ENCODE data around the gene OR6K2. TPM values are rescaled to one million over a fixed set of nuclear protein-coding genes. Genes with fewer than 3 reads are reported as not detected.
"Not testable (repeated sequence)": the region's sequence is repeated elsewhere in the genome, so short reads cannot be mapped to it uniquely, and the experiment has no call there.

The OR6K2 gene
- total and polyA plus RNA-seq, 2 donors = not detected

DNA sequence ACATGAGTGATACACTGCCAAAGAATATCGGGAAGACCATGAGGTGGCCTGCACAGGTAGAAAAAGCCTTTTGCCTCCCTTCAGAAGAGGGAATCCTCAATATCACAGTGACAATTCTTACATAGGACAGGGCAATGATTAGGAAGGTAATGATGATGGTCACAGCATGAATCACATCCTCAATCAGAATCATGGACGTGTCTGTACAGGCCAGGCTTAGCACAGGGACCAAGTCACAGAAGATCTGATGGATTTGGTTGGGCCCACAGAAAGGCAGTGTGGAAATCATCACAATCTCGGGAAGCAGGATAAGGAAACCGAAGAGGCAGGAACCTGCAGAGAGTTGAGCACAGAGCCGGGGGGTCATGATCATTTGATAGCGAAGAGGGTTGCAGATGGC, 16.9 kb upstream of the OR6K2 start:
- no peaks in the 10 kb centered on the region for H3K36me3 ChIP-seq (ENCODE audit: control insufficient read depth in 2 of 2, insufficient read depth in 2 of 2, low read length in 1 of 2)
- H3K4me1 ChIP-seq (ENCODE audit: control insufficient read depth in 2 of 2, insufficient read depth in 2 of 2, low read length in 2 of 2) = no peaks in the 10 kb centered on the region
- 87% methylated on average over 6 of the region's 6 CpGs for WGBS
- no peak overlapping the region for H3K27ac ChIP-seq (ENCODE audit: low read depth in 1 of 2, low read length in 1 of 2)
- no peak overlapping the region for H3K4me3 ChIP-seq (ENCODE audit: low read length in 2 of 2)
- no peaks in the 10 kb centered on the region for H3K9me3 ChIP-seq (ENCODE audit: control insufficient read depth in 2 of 2, insufficient read depth in 1 of 2, low read length in 1 of 2)
- no peak for DNase-seq (ENCODE audit: low read depth in 6 of 9, low spot score in 9 of 9)
- H3K27me3 ChIP-seq (ENCODE audit: control insufficient read depth in 2 of 2, insufficient read depth in 1 of 2, low read length in 1 of 2) = no peaks in the 10 kb centered on the region

DNA sequence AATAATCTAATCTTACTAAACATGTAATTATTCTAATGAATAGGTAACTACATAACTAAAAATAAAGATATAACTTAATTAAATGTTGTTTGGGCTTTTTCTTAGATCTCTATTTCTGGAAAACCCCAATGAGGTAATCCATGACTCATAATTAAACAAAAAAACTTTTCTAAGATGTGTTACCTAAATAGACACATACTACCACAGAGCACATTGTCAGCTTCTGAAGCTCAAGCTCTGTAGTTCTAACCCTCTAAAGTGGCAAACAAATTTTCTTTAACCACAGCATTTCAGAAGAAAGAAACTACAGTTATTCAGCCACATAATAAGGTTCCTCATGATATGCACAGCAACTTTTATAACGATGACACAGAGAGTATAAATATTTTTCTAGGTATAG, 15.9 kb upstream of the OR6K2 start:
- Histone ChIP-seq H3K4me1 (ENCODE audit: control insufficient read depth in 2 of 2, insufficient read depth in 2 of 2, low read length in 2 of 2) (no peaks in the 10 kb centered on the region), H3K36me3 (ENCODE audit: control insufficient read depth in 2 of 2, insufficient read depth in 2 of 2, low read length in 1 of 2) (no peaks in the 10 kb centered on the region), H3K27ac (ENCODE audit: low read depth in 1 of 2, low read length in 1 of 2) (no peak overlapping the region), H3K9me3 (ENCODE audit: control insufficient read depth in 2 of 2, insufficient read depth in 1 of 2, low read length in 1 of 2) (no peaks in the 10 kb centered on the region), H3K27me3 (ENCODE audit: control insufficient read depth in 2 of 2, insufficient read depth in 1 of 2, low read length in 1 of 2) (no peaks in the 10 kb centered on the region), H3K4me3 (ENCODE audit: low read length in 2 of 2) (no peak overlapping the region)
- 67% methylated on average over 1 of the region's 1 CpG for WGBS
- DNase-seq (ENCODE audit: low read depth in 6 of 9, low spot score in 9 of 9) = peak in 2 of 9 donors; percentile 4 to 15

DNA sequence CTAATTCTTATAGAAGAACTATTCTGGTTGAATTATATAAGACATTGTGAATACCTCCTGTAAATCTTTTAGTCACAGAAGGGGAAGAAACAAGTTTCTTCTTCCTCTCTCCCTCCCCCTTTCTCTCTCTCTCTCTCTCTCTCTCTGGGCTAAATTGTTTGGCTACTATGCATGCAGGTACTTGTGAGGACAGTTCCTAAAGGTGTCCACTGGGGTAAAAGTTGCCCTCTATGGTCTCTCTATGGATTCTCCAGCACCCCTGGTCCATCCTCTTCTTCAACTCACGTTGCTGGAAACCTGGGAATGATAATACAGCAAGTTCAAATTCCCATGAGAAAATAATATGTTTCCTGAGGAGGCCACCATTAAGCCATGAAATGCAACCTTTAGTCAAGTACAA, 14.3 kb upstream of the OR6K2 start:
- no peaks in the 10 kb centered on the region for H3K36me3 ChIP-seq (ENCODE audit: control insufficient read depth in 2 of 2, insufficient read depth in 2 of 2, low read length in 1 of 2)
- H3K4me1 ChIP-seq (ENCODE audit: control insufficient read depth in 2 of 2, insufficient read depth in 2 of 2, low read length in 2 of 2) = no peaks in the 10 kb centered on the region
- WGBS = 81% methylated on average over 1 of the region's 1 CpG
- H3K27ac ChIP-seq (ENCODE audit: low read depth in 1 of 2, low read length in 1 of 2) = no peak overlapping the region
- H3K9me3 ChIP-seq (ENCODE audit: control insufficient read depth in 2 of 2, insufficient read depth in 1 of 2, low read length in 1 of 2) = no peaks in the 10 kb centered on the region
- no peak for DNase-seq (ENCODE audit: low read depth in 6 of 9, low spot score in 9 of 9)
- H3K27me3 ChIP-seq (ENCODE audit: control insufficient read depth in 2 of 2, insufficient read depth in 1 of 2, low read length in 1 of 2) = no peaks in the 10 kb centered on the region
- H3K4me3 ChIP-seq (ENCODE audit: low read length in 2 of 2) = no peak overlapping the region

DNA sequence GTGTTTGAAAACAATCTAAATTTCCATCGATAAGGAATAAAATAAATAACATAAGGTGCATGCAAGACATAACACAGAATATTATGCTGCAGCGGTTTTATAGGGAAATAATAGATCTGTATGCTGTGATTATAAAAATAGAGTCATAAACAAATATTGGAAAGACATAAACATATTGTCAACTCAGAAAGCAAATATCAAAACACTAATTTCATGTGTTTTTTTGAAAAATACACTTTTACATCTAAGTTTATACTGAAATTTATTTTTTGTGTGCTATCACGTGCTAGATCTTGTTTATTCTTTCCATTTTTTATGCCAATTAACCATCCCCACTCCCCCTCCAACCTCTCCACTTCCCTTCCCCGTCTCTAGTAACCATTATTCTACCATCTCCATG, 10.6 kb upstream of the OR6K2 start:
- Histone ChIP-seq H3K9me3 (ENCODE audit: control insufficient read depth in 2 of 2, insufficient read depth in 1 of 2, low read length in 1 of 2) (no peaks in the 10 kb centered on the region), H3K27me3 (ENCODE audit: control insufficient read depth in 2 of 2, insufficient read depth in 1 of 2, low read length in 1 of 2) (no peaks in the 10 kb centered on the region), H3K27ac (ENCODE audit: low read depth in 1 of 2, low read length in 1 of 2) (no peak overlapping the region), H3K4me1 (ENCODE audit: control insufficient read depth in 2 of 2, insufficient read depth in 2 of 2, low read length in 2 of 2) (no peaks in the 10 kb centered on the region), H3K36me3 (ENCODE audit: control insufficient read depth in 2 of 2, insufficient read depth in 2 of 2, low read length in 1 of 2) (no peaks in the 10 kb centered on the region), H3K4me3 (ENCODE audit: low read length in 2 of 2) (no peak overlapping the region)
- DNase-seq (ENCODE audit: low read depth in 6 of 9, low spot score in 9 of 9) = no peak
- 95% methylated on average over 4 of the region's 4 CpGs for WGBS

DNA sequence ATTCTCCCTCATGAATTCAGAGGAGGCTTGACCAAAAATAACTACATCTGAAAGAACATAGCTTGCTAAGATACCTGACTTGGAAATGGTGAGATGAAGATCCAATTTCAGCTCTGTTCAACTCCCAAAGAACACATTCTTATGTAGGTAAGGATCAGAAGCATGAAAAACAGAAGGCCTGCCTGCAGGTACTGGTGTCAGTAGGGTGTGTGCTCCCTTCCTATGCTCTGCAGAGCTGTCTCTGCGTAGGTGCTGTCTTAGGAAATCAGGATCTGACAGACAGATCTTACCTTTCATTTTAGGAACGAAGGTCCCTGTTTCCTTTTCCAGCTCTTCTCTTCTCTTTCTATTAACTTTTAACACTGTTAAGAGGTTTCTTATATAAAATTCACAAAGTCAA, 5.6 kb upstream of the OR6K2 start:
- Histone ChIP-seq H3K4me3 (ENCODE audit: low read length in 2 of 2) (no peak overlapping the region), H3K4me1 (ENCODE audit: control insufficient read depth in 2 of 2, insufficient read depth in 2 of 2, low read length in 2 of 2) (no peaks in the 10 kb centered on the region), H3K36me3 (ENCODE audit: control insufficient read depth in 2 of 2, insufficient read depth in 2 of 2, low read length in 1 of 2) (no peaks in the 10 kb centered on the region), H3K9me3 (ENCODE audit: control insufficient read depth in 2 of 2, insufficient read depth in 1 of 2, low read length in 1 of 2) (no peaks in the 10 kb centered on the region), H3K27ac (ENCODE audit: low read depth in 1 of 2, low read length in 1 of 2) (no peak overlapping the region), H3K27me3 (ENCODE audit: control insufficient read depth in 2 of 2, insufficient read depth in 1 of 2, low read length in 1 of 2) (no peaks in the 10 kb centered on the region)
- DNase-seq (ENCODE audit: low read depth in 6 of 9, low spot score in 9 of 9) = no peak
- 89% methylated on average over 2 of the region's 2 CpGs for WGBS

DNA sequence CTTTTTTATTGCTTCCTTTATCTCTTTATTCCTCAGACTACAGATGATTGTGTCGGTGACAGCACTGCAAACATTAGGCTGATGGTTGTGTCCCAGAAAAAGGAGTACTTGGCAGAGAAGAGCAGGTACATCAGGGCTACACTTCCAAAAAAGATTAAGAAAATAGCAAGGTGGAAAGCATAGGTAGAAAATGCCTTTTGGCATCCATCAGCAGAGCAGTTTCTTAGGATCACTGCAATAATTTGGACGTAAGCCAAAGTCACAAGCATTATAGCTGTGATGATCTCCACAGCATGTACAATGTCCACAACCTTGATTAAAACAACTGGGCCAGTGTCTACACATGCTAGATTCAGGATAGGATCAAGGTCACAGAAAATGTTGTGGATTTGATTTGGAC, 5.9 kb downstream of the OR6K2 start:
- no peak for DNase-seq (ENCODE audit: low read depth in 6 of 9, low spot score in 9 of 9)
- WGBS = 97% methylated on average over 2 of the region's 2 CpGs

DNA sequence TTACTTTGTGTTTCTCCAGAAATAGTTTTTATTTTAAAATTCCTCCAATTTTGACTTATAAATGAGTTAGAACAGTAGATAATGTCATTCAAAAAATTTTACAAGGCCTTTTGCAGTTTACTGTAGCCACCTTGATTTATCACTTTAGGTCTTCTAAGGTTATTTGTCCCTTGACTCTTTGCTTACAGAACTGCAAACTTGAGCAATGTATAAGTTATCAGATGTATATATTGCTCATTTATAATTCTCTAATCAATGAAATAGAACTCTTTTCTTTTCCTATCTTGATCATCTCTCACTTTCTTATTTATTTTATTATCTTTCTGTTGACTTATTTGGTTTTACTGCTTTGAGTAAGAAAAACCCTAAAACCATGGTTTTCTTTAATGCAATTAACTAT, 8.1 kb downstream of the OR6K2 start:
- DNase-seq (ENCODE audit: low read depth in 6 of 9, low spot score in 9 of 9) = no peak
- no peak overlapping the region for H3K4me3 ChIP-seq (ENCODE audit: low read length in 2 of 2)
- H3K27ac ChIP-seq (ENCODE audit: low read depth in 1 of 2, low read length in 1 of 2) = no peak overlapping the region
- H3K27me3 ChIP-seq (ENCODE audit: control insufficient read depth in 2 of 2, insufficient read depth in 1 of 2, low read length in 1 of 2) = no peaks in the 10 kb centered on the region
- H3K9me3 ChIP-seq (ENCODE audit: control insufficient read depth in 2 of 2, insufficient read depth in 1 of 2, low read length in 1 of 2) = no peaks in the 10 kb centered on the region
- no peaks in the 10 kb centered on the region for H3K4me1 ChIP-seq (ENCODE audit: control insufficient read depth in 2 of 2, insufficient read depth in 2 of 2, low read length in 2 of 2)
- no peaks in the 10 kb centered on the region for H3K36me3 ChIP-seq (ENCODE audit: control insufficient read depth in 2 of 2, insufficient read depth in 2 of 2, low read length in 1 of 2)

More for the DNA sequence above, 5.9 kb downstream of the OR6K2 start:
- Histone ChIP-seq H3K4me1 (ENCODE audit: control insufficient read depth in 2 of 2, insufficient read depth in 2 of 2, low read length in 2 of 2) (no peaks in the 10 kb centered on the region), H3K9me3 (ENCODE audit: control insufficient read depth in 2 of 2, insufficient read depth in 1 of 2, low read length in 1 of 2) (no peaks in the 10 kb centered on the region), H3K27ac (ENCODE audit: low read depth in 1 of 2, low read length in 1 of 2) (no peak overlapping the region), H3K4me3 (ENCODE audit: low read length in 2 of 2) (no peak overlapping the region), H3K36me3 (ENCODE audit: control insufficient read depth in 2 of 2, insufficient read depth in 2 of 2, low read length in 1 of 2) (no peaks in the 10 kb centered on the region), H3K27me3 (ENCODE audit: control insufficient read depth in 2 of 2, insufficient read depth in 1 of 2, low read length in 1 of 2) (no peaks in the 10 kb centered on the region)

DNA sequence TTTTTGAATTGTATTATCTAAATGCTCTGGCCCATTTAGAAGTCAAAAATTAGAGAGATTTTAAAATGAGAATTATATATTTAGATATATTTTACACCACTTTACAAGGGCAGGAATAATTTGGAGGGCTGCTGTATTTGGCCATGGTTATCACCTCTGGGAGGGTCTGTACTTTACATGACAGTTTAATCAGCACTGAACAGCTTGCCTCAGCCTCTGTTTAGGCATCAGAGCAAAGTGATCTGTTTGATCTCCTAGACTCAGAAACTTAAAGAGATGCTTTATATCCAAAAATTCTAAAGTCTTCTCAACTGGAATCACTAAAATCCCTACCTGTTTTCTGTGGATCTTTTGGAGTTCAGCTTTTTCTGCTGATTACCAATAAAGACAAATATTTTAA, 8.5 kb downstream of the OR6K2 start:
- Histone ChIP-seq H3K36me3 (ENCODE audit: control insufficient read depth in 2 of 2, insufficient read depth in 2 of 2, low read length in 1 of 2) (no peaks in the 10 kb centered on the region), H3K9me3 (ENCODE audit: control insufficient read depth in 2 of 2, insufficient read depth in 1 of 2, low read length in 1 of 2) (no peaks in the 10 kb centered on the region), H3K4me3 (ENCODE audit: low read length in 2 of 2) (no peak overlapping the region), H3K4me1 (ENCODE audit: control insufficient read depth in 2 of 2, insufficient read depth in 2 of 2, low read length in 2 of 2) (no peaks in the 10 kb centered on the region), H3K27ac (ENCODE audit: low read depth in 1 of 2, low read length in 1 of 2) (no peak overlapping the region), H3K27me3 (ENCODE audit: control insufficient read depth in 2 of 2, insufficient read depth in 1 of 2, low read length in 1 of 2) (no peaks in the 10 kb centered on the region)
- no peak for DNase-seq (ENCODE audit: low read depth in 6 of 9, low spot score in 9 of 9)

DNA sequence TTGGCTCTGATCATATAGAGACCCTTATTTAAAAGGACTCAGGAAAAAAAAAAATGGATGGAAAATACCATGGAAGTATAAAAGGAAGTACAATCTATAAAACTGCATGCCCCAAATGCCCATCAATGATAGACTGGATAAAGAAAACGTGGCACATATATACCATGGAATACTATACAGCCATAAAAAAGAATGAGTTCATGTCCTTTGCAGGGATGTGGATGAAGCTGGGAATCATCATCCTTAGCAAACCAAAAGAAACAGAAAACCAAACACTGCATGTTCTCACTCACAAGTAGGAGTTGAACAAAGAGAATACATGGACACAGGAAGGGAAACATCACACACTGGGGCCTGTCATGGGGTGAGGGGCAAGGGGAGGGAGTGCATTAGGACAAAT, 9.3 kb downstream of the OR6K2 start:
- not testable (repeated sequence) for H3K4me3 ChIP-seq (ENCODE audit: low read length in 2 of 2); DNase-seq (ENCODE audit: low read depth in 6 of 9, low spot score in 9 of 9); H3K27me3 ChIP-seq (ENCODE audit: control insufficient read depth in 2 of 2, insufficient read depth in 1 of 2, low read length in 1 of 2); H3K36me3 ChIP-seq (ENCODE audit: control insufficient read depth in 2 of 2, insufficient read depth in 2 of 2, low read length in 1 of 2); H3K27ac ChIP-seq (ENCODE audit: low read depth in 1 of 2, low read length in 1 of 2); H3K9me3 ChIP-seq (ENCODE audit: control insufficient read depth in 2 of 2, insufficient read depth in 1 of 2, low read length in 1 of 2); H3K4me1 ChIP-seq (ENCODE audit: control insufficient read depth in 2 of 2, insufficient read depth in 2 of 2, low read length in 2 of 2)
- WGBS = 85% methylated on average over 1 of the region's 1 CpG

DNA sequence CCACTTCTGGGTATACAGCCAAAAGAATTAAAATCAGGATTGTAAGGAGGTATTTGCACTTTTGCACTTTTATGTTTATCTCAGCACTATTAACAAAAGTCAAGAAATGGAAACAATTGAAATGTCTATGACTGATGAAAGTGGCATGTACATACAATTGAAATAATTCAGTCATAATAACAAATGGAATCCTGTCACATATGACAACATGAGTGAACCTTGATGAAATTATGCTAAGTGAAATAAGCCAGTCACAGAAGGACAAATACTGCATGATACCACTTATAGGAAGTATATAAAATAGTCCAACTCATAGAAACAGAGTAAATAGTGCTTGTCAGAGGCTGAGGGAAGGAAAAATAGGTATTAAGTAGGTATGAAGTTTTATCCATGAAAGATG, 10.6 kb downstream of the OR6K2 start:
- Histone ChIP-seq H3K36me3 (ENCODE audit: control insufficient read depth in 2 of 2, insufficient read depth in 2 of 2, low read length in 1 of 2) (no peaks in the 10 kb centered on the region), H3K4me1 (ENCODE audit: control insufficient read depth in 2 of 2, insufficient read depth in 2 of 2, low read length in 2 of 2) (no peaks in the 10 kb centered on the region), H3K4me3 (ENCODE audit: low read length in 2 of 2) (no peak overlapping the region), H3K27me3 (ENCODE audit: control insufficient read depth in 2 of 2, insufficient read depth in 1 of 2, low read length in 1 of 2) (no peaks in the 10 kb centered on the region), H3K27ac (ENCODE audit: low read depth in 1 of 2, low read length in 1 of 2) (no peak overlapping the region), H3K9me3 (ENCODE audit: control insufficient read depth in 2 of 2, insufficient read depth in 1 of 2, low read length in 1 of 2) (no peaks in the 10 kb centered on the region)
- DNase-seq (ENCODE audit: low read depth in 6 of 9, low spot score in 9 of 9) = no peak

Data from thymus (tissue), 11 donors.